NCI-H146 treated with DMSO at 0.1 percent for 48 hours (cell line): ENCODE measurements around the gene CPLX3.
"Not testable (repeated sequence)": the region's sequence is repeated elsewhere in the genome, so short reads cannot be mapped to it uniquely, and the experiment has no call there.

Source experiments
- DNase-seq: peaks from one replicate; lab custom pipeline; 2025; ENCODE audit not compliant: unreplicated experiment; lab: John Stamatoyannopoulos, UW

The CPLX3 gene, protein sequence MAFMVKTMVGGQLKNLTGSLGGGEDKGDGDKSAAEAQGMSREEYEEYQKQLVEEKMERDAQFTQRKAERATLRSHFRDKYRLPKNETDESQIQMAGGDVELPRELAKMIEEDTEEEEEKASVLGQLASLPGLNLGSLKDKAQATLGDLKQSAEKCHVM

DNA sequence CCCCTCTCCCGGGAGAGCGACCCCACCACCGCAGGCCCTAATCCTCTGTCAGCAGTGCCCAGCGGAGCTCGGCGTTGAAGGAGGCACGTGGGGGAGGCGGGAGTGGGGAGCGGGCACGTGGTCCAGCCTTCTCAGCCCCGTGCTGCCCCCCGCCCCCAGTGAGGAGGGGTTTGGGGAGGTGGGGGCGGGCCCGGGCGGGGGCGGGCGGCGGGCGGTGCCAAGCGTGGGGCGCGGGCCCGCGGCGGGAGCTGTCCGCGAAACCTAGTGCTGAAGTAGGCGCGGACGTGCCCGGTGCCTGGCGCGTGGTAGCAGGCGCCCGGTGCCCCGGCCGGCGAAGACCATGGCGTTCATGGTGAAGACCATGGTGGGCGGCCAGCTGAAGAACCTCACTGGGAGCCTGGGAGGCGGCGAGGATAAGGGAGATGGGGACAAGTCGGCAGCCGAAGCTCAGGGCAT, at the start of gene CPLX3:
Gene CPLX3 (plus strand): TSS at position 264 of the 456 bp plus-strand sequence. CDS start 77 bp downstream, at position 341.
- DNase-seq = no peak

DNA sequence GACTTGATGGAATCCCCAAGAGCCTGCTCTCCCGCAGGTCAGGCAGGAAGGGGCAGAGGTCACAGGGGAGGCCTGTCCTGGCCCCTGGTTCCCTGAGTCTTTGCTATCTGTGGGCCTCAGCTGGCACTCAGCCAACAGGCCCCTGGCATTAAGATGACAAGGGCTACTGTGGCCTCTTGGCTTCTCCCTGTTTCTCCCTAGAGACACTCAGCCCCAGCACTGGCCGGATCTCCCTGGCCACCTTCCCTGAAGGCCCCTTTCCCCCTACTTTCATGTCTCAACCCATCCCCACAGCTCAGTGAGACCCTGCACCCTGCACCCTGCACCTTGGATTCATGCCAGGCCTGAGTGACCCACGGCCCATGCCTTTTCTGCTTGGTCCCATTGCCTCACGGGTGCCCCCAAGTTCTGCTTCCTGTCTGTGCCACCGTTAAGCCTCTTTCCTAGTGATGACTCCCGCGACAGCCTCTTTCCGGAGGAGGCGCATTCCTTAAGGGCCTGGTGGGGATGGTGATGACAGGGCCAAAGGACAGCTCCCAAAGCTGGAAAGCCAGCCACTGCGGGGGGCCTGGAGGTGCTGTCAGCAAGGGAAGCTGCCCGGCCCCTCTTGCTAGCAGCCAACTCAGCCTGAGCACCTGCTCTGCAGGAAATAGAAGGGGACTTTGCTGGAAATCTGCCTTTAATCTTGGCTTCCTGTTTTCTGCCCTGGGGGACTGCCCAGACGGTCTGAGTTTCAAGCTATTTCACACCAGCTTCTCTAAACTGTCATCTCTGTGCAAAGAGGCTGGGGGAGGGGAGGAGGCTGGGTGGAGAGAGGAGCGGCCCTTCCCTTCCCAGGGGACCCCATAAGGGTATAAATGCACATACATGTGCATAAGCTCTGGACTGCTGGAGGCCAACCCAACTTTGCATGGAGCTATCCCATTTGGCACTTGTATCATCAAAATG, 49.3 kb upstream of the CPLX3 start:
- no peak for DNase-seq

DNA sequence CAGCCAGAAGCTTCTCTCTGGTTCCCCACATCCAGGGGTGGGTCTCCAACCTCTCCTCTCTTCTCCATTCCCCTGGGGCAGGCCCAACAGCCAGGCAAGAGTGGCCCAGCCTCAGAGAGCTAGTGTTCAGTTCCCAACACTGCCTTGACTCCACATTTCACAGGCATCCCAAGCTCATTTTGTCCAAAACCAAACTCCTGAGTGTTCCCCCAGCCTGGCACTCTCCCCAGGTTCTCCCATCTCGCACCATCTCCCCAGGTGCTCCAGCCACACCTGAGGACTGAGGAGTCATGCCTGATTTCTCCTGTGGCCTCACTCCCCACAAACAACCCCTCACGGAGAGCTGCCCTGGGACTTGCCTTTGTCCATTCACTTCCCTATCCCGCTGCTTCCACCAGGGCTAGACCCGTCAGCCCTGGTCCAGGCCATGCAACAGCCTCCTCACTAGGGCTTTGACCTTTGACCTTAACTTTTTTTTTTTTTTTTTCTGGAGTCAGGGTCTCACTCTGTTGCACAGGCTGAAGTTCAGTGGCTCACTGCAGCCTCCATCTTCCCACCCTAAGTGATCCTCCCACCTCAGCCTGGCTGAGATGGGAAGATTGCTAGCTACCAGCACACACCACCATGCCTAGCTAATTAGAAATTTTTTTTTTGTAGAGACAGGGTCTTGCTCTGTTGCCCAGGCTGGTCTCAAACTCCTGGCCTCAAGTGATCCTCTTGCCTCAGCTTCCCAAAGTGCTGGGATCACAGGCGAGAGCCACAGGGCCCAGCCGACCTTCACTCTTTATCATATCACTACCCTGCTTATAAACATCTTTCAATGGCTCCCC, 48.4 kb upstream of the CPLX3 start:
- DNase-seq = no peak

DNA sequence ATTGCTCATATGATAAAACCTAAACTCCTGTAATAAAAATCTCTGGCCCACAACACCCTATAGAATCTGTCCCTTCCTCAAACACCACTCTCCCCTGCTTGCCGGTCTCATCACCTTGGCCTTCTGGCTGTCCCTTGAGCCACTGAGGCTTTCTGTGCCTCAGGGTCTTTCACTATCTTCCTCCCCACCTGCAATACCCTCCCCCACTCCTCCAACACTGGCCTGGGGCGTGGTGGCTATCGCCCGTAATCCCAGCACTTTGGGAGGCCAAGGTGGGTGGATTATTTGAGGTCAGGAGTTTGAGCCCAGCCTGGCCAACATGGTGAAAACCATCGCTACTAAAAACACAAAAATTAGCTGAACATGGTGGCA, 47.8 kb upstream of the CPLX3 start:
- no peak for DNase-seq

DNA sequence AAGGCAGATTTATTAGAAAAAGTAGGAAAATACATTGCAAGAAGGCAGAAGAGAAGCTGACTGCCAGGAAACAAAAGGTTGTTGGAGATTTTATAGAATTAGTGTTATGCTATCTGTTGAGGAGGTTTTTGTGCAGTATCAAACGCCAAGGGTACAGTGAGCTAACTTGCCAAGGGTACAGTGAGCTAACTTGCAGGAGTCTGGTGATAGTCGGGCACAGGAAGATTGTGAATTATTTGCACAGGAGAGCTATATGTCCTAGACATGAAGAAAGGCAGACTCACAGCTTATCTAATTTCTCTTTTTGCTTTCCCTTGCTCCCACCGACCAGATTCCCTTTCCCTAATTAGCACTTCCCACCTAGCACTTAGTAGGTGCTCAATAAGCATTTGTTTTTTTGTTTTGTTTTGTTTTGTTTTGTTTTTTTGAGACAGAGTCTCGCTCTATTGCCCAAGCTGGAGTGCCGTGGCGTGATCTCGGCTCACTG, 47.2 kb upstream of the CPLX3 start:
- no peak for DNase-seq

DNA sequence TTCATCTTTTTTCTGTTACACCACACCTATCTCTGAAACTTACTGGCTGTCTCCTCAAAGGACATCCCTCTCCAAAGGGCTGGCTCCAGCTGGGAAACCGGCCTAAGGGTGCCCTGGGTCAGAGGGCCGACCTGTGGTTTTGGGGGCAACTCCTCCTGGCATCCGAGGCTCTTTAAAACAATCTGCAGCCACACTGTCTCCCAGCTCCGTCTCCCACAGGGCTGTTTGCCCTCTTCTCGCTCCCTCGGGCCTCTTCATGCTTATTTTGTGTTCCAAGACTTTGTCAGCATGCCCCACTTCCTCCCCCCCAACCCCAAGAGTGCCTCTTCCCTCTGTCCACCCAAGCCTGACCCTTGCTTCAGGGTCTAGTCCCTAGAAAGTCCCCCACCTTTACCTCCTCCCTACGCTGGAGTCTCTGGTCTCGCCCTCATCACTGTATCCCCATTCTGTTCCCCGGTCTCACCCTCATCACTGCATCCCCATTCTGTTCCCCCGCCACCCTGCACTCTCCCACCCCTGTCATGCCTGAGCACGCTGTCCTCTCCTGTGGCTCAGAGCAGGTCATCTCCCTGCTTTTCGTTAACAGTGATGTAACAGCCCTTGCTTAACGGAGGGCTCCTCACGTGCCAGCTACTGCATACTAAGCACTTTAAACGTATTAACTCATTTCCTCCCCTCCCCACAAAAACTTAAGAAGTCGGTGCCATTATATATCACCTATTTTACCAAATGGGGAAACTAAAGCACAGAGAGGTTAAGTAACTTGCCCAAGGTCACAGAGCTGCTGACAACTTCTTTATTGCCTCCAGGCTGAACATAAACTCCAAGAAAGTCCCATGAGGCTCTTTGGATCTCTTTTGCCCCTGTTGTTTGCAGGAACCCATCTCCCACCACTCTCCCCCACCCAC, 45.6 kb upstream of the CPLX3 start:
- no peak for DNase-seq

DNA sequence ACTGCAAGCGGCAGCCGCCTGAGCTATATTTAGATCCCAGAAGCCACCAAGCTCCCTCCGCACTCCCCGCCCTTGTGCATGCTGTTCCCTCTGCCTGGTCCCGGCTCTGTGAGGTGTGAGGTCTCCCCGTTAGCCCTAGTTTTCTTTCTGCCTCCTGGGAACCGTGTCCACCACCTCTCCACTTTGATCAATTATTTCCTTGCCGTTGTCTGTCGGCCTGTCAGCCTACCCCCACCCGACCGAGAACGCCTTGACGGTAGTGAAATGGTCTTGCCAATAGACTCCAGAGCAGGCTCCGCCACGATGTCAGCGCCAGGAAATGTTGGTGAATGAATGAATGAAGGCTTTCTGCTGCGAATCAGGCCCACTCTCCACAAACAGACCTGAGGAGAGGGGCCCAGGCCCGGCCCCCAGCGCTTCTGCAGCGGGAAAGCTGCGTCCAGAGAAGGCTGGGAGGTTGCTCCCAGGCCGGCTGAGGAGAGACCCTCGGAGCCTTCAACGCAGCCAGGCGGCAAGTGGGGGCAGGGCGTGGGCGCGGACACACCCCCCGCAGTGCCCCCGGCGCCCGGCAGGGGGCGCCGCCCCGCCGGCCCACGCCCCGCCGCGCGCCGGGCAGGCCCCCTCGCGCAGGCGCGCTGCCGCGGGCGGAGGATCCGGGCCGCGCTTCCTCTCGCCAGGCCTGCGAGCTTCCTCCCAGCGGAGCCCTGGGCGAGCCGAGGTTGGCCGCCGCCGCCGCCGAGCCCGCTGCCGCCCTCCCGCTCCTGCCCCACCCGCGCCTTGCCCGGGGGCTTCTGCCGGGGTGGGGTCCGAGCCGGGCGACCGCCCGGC, 44.8 kb upstream of the CPLX3 start, which contains the start of gene CSK:
Gene CSK (plus strand): TSS at position 650 of the 828 bp plus-strand sequence. CDS start 16,218 bp downstream, outside the sequence.
- DNase-seq = no peak

DNA sequence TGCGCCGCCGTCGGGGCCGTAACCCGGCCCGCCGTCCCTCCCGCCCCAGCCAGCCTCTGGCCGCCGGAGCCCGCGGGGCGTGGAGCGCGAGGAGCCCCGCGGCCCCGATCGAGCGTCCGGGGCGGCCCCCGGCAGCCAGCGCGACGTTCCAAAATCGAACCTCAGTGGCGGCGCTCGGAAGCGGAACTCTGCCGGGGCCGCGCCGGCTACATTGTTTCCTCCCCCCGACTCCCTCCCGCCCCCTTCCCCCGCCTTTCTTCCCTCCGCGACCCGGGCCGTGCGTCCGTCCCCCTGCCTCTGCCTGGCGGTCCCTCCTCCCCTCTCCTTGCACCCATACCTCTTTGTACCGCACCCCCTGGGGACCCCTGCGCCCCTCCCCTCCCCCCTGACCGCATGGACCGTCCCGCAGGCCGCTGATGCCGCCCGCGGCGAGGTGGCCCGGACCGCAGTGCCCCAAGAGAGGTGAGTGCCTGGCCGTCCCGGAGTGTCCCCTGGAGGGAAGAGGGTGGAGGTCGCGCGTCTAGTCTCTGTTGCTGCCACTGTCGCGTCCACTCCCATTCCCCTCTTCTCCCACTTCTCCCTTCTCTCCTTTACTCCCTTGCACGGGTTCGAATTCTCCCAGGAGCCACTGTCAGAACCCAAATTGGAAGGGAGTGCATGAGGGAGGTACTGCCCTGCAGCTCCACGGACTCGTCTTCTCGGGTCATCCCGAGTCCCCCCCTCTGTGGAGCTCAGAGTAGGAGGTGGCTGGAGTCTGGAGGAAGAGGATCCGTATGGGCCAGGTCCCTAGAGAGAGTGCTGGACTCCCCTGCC, 44.0 kb upstream of the CPLX3 start:
- DNase-seq = no peak

DNA sequence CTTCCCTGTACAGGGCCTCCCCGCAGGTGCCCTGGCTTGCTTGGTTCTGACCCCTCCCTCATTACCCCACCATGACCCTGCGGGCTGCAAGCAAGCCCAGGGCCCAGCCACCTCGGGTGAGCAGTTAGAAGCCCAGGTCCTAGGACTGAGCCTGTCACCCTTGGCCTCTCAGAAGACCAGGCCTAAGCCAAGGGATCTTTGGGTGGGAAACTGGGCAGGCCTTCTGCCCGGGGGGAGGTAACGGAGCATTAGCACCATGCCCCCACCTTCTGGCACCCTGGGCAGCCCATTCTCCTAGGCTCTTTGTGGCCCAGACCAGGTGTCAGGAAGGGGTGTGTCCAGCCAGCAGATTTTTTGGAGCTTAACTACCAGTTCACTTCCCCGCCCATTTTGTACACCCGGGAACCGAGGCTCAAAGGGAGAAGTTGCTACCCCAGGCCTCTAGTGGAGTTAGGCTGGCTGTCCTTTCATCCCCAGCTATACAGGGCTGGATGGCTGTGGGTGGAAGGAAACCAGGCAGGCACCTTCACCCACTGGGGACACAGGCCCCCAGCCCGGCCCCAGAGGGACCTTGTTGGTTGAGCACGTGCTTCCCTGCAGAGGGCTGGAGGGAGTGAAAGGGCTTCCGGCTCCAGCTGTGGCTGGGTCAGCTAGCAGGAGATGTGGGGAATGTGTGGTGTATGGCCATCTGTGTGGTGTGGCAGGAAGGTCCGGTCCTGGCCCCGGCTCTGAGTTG, 43.2 kb upstream of the CPLX3 start:
- DNase-seq = no peak

DNA sequence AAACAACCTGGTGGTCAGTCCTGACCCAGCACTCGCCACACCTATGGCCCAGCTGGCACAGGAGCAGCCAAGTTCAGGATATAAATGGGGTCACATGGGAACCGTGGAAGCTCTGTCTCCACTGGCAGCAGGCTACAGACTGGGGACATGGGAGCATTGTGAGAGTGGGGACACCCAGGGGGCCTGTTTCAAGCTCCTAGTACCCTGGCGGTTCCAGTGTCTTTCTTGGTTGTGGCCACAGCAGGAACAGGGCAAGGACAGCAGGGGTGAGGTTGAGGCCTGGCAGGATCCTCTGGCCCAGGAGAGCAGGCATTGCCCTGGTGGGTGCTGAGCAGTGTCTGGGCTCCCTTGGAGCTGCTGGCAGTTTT, 42.6 kb upstream of the CPLX3 start:
- no peak for DNase-seq

DNA sequence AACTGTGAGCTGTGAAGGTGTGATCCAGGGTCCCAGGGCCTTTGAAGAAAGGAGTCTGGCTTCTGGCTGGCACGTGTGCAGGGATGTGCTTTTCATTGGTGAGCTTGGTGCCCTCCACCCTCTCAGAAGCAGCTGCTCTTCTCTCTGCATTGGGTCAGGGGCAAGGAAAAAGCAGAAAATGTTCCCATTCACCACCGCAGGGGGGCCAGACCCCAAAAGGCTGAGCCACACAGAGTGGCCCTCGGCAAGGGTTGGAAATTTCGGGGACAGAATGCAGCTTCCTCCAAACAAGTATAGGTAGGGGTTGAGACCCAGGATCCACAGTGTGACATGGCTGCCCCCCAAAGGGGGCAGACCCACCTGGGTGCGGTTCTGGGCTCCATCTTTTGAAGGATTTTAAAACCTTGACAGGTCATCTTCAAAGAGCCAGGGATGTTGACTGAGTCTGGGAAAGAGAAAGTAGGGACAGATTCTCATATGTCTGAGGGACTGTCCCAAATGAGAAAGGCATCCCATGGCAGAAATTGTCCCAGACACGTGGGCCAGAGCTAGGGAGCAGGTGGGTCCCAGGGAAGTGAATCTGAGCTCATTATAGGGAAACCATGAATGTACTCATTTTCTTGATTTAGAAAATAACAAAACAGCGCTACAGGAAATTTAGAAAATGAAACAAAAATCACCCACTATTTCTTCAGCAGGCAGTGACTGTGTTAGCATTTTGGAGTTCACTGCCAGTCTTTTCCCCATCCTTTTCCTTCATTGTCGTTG, 41.8 kb upstream of the CPLX3 start:
- DNase-seq = no peak

DNA sequence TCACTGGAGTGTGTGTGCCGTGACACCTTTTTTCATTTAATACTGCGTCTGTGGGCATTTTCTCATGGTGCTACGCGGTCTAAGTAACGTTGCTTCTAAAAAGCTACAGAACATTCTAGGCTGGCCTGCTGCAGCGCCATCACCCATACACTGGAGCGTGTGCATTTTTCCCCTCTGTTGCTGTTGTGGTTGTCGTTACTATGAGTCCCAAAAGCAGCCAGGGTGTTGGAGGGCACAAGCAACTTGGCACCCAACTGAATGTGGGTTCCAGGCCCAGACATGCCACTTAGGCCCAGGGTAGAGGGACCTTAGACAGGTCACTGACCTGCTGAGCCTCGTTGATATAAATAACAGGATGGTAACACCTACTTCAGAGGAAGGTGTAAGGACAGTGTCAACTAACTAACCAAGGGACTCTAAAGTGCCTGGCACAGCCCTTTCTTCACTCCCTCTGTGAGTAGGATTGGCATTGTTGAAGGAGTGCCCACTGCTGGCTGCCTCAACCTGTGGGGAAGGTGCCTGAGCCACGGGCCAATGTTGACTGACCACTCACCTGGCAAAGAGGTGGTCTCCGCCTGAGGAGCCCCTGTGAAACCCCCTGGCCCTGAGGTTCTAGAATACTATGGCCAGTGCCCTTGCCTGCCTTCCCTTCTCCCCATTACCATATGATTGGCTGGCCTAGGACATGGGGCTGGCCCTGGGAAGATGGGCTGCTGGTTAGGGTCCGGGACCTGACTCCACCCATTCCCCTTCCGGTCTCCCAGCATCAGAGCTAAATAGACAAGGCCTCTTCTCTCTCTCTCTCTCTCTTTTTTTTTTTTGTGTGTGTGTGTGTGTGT, 41.0 kb upstream of the CPLX3 start:
- DNase-seq = no peak

DNA sequence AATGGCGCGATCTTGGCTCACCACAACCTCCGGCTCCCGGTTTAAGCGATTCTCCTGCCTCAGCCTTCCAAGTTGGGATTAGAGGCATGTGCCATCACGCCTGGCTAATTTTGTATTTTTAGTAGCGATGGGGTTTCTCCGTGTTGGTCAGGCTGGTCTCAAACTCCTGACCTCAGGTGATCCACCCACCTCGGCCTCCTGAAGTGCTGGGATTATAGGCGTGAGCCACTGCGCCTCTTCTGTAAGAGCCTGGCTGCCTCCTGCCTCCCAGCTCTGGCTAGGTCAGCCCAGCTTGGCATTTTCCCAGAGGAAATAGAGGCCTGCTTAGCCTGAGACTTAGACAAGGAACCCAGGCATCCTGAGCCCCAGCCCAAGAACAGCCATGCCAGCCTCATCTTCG, 40.3 kb upstream of the CPLX3 start:
- not testable (repeated sequence) for DNase-seq

DNA sequence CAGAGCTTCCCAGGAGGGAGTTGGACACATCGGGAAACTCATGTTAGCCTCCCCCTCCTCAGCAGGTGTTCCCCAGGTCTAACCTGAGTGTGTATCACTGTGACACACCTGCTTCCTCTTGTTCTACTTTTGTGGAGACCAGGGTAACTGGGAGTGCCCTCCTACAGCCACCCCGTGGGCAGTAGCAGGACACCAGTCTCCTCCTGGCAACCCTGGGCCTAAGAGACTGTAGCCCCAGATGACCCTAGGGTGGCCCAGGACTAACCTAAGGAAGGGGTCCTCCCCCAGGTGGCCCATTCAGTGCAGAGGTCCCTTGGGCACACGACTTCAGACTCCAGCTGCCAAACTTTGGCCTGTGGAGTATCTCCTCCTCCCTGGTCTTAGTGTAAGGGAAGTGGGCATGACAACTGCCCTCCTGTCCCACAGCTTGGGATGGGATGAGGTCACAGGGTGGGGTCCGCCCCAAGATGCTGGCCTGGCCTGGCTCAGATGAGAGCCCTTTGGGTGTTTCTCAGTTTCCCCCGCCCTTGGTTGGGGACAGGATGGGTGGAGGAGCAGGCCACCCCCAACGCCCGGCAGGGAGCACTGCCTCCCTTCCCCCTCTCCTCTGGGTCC, 39.8 kb upstream of the CPLX3 start:
- DNase-seq = no peak

DNA sequence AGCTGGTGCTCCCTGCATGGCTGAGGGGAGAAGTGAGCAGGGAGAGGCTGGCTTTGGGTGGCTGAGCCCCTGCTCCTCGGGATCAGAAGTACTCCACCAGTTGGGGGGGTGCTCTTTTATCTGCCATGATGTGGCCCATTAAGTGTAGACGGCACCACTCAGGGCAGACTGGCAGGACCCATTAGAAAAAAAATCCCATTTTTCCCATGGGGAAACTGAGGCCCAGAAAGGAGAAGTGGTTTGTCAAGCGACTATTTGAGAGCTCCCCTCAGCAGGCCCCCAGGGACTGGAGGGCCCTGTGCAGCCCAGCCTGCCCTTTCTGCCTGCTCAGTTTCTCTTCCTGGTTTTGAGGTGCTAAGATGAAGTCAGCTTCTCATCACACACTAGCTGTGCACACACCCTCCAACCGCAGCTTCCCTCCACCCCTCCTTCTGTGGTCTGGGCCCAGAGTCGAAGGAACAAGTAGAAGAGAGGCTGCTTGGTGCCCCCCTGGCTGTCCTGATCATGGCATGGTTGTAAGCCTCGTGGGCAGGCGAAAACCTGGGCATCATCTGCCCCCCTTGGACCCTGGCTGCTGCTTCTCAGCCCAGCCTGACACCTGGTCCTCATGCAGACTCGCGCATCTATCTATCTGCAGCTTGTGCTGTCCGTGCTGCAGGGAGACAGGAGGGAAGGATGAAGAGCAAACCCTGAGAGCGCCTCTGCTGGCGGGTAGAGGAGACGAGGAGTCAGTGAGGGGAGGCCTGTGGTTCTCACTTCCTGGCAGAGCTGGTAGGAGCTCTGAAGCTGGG, 39.0 kb upstream of the CPLX3 start:
- no peak for DNase-seq
